ENCODE data around the gene KLHL2. TPM values are rescaled to one million over a fixed set of nuclear protein-coding genes. Genes with fewer than 3 reads are reported as not detected.
A peak's percentile ranks its signal among the peaks of the same experiment; 100 is the strongest.

KLHL2 gene
- total RNA-seq, 1 donor from 2014 or later = 28.2 TPM

DNA sequence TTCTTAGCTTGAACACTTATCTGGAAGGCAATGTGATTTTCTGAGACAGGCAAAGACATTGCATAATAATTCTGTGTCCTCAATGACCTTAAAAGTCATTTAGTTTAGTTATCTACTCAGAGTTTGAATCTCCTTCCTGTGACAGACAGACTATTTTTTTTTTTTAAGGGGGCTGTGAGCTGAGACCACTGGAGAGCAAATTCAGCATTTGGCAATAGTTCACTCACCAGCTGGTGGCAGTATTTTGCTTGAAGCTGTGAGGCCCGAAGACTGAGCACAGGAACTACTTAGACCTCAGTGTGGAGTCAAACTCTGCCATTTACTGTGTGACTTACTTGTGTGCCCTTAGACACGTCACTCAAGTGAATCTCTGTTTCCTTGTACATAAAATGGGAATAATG lies 148.5 kb downstream of the KLHL2 start:
- no peaks in the 10 kb centered on the region for H3K36me3 ChIP-seq (ENCODE audit: insufficient read depth, low read length)
- H3K9ac ChIP-seq (ENCODE audit: low read length) = no peak overlapping the region
- H3K4me3 ChIP-seq (ENCODE audit: insufficient read depth, low read depth, low read length) = no peak overlapping the region
- no peak overlapping the region for H3K4me2 ChIP-seq (ENCODE audit: low read length)
- H4K20me1 ChIP-seq (ENCODE audit: insufficient read depth, low read length) = no peaks in the 10 kb centered on the region
- FAIRE-seq = no peak
- H3K9me3 ChIP-seq (ENCODE audit: insufficient read depth, low read depth, low read length) = no peaks in the 10 kb centered on the region
- DNase-seq (ENCODE audit: low read depth) = peak; percentile 40
- Mint-ChIP-seq H3K9me3 (ENCODE audit: unreplicated experiment) (no peaks in the 10 kb centered on the region), H3K4me1 (ENCODE audit: low read depth, unreplicated experiment) (peaks cover 23% of the 10 kb centered on the region), H3K36me3 (ENCODE audit: low read depth, unreplicated experiment) (no peaks in the 10 kb centered on the region), H3K27ac (ENCODE audit: unreplicated experiment) (no peak overlapping the region), H3K27me3 (ENCODE audit: low read depth, unreplicated experiment) (no peaks in the 10 kb centered on the region), H3K4me3 (ENCODE audit: unreplicated experiment) (no peak overlapping the region)
- no peaks in the 10 kb centered on the region for H3K27me3 ChIP-seq (ENCODE audit: insufficient read depth, low read length)
- H3K4me1 ChIP-seq (ENCODE audit: insufficient read depth, low read length) = no peaks in the 10 kb centered on the region
- H3K27ac ChIP-seq (ENCODE audit: low read depth, low read length) = no peak overlapping the region
- no peaks in the 10 kb centered on the region for H3K79me2 ChIP-seq (ENCODE audit: insufficient read depth, low read length)
- no peak overlapping the region for H2AFZ ChIP-seq (ENCODE audit: low read depth, low read length)
- TF ChIP-seq, protein P1, sequence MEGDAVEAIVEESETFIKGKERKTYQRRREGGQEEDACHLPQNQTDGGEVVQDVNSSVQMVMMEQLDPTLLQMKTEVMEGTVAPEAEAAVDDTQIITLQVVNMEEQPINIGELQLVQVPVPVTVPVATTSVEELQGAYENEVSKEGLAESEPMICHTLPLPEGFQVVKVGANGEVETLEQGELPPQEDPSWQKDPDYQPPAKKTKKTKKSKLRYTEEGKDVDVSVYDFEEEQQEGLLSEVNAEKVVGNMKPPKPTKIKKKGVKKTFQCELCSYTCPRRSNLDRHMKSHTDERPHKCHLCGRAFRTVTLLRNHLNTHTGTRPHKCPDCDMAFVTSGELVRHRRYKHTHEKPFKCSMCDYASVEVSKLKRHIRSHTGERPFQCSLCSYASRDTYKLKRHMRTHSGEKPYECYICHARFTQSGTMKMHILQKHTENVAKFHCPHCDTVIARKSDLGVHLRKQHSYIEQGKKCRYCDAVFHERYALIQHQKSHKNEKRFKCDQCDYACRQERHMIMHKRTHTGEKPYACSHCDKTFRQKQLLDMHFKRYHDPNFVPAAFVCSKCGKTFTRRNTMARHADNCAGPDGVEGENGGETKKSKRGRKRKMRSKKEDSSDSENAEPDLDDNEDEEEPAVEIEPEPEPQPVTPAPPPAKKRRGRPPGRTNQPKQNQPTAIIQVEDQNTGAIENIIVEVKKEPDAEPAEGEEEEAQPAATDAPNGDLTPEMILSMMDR (IDR thresholded peaks at IDR 0.05; ENCODE audit: insufficient read depth, low read depth, low read length) = peak; percentile 41
- TF ChIP-seq EZH2 (IDR thresholded peaks at IDR 0.05; ENCODE audit: insufficient read depth, low read length) = no peak

GRCh38 chr4:165359506-165359905 lies 152.1 kb downstream of the KLHL2 start:
- H3K4me2 ChIP-seq (ENCODE audit: low read length) = no peak overlapping the region

More at GRCh38 chr4:165359506-165359905, 152.1 kb downstream of the KLHL2 start:
- Mint-ChIP-seq H3K4me3 (ENCODE audit: unreplicated experiment) (no peak overlapping the region), H3K4me1 (ENCODE audit: low read depth, unreplicated experiment) (peaks cover 27% of the 10 kb centered on the region), H3K9me3 (ENCODE audit: unreplicated experiment) (no peaks in the 10 kb centered on the region), H3K27me3 (ENCODE audit: low read depth, unreplicated experiment) (no peaks in the 10 kb centered on the region), H3K36me3 (ENCODE audit: low read depth, unreplicated experiment) (no peaks in the 10 kb centered on the region), H3K27ac (ENCODE audit: unreplicated experiment) (peak overlapping the region; percentile 53)
- FAIRE-seq (no peak), DNase-seq (ENCODE audit: low read depth) (peak; percentile 49)
- Histone ChIP-seq H3K36me3 (ENCODE audit: insufficient read depth, low read length) (no peaks in the 10 kb centered on the region), H3K4me1 (ENCODE audit: insufficient read depth, low read length) (no peaks in the 10 kb centered on the region), H2AFZ (ENCODE audit: low read depth, low read length) (no peak overlapping the region), H3K27me3 (ENCODE audit: insufficient read depth, low read length) (no peaks in the 10 kb centered on the region), H3K9me3 (ENCODE audit: insufficient read depth, low read depth, low read length) (no peaks in the 10 kb centered on the region), H3K9ac (ENCODE audit: low read length) (no peak overlapping the region), H3K27ac (ENCODE audit: low read depth, low read length) (no peak overlapping the region), H3K79me2 (ENCODE audit: insufficient read depth, low read length) (no peaks in the 10 kb centered on the region), H4K20me1 (ENCODE audit: insufficient read depth, low read length) (no peaks in the 10 kb centered on the region), H3K4me3 (ENCODE audit: insufficient read depth, low read depth, low read length) (no peak overlapping the region)
- no peak for TF ChIP-seq EZH2 (IDR thresholded peaks at IDR 0.05; ENCODE audit: insufficient read depth, low read length)
- TF ChIP-seq, protein P1 (IDR thresholded peaks at IDR 0.05; ENCODE audit: insufficient read depth, low read depth, low read length) = no peak

Data from astrocyte (in vitro differentiated cells and primary cell).